ENCODE measurements around the gene STAT4. TPM values are rescaled to one million over a fixed set of nuclear protein-coding genes. Genes with fewer than 3 reads are reported as not detected.

The STAT4 gene
- total and polyA plus RNA-seq, 4 donors, result 0.85 to 7.9 (median 3.2) TPM

DNA sequence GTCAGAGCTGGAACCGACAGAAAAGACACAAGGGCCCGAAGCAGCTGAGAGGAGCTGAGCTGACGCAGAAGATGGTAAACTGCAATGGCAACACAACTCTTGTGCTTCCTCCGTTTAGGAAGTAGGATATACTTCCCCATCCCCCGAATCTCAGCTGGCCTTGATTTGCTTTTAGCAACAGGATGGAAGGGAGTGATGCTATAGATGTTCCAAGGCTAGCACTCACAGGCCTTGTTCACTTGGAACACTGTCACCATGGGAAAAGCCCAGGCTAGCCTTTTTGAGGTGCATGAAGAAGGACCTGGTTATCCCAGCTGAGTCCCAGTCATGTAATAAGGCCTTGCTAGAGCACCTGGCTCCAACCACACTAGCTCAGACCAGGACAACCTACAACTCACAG is 162.9 kb downstream of the STAT4 start (continued):
- TF ChIP-seq, protein P1, sequence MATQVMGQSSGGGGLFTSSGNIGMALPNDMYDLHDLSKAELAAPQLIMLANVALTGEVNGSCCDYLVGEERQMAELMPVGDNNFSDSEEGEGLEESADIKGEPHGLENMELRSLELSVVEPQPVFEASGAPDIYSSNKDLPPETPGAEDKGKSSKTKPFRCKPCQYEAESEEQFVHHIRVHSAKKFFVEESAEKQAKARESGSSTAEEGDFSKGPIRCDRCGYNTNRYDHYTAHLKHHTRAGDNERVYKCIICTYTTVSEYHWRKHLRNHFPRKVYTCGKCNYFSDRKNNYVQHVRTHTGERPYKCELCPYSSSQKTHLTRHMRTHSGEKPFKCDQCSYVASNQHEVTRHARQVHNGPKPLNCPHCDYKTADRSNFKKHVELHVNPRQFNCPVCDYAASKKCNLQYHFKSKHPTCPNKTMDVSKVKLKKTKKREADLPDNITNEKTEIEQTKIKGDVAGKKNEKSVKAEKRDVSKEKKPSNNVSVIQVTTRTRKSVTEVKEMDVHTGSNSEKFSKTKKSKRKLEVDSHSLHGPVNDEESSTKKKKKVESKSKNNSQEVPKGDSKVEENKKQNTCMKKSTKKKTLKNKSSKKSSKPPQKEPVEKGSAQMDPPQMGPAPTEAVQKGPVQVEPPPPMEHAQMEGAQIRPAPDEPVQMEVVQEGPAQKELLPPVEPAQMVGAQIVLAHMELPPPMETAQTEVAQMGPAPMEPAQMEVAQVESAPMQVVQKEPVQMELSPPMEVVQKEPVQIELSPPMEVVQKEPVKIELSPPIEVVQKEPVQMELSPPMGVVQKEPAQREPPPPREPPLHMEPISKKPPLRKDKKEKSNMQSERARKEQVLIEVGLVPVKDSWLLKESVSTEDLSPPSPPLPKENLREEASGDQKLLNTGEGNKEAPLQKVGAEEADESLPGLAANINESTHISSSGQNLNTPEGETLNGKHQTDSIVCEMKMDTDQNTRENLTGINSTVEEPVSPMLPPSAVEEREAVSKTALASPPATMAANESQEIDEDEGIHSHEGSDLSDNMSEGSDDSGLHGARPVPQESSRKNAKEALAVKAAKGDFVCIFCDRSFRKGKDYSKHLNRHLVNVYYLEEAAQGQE (IDR thresholded peaks at IDR 0.05), result no peak
- TF ChIP-seq NR2F2 (IDR thresholded peaks at IDR 0.05) (no peak), FOXA1 (IDR thresholded peaks at IDR 0.05) (no peak), JUND (IDR thresholded peaks at IDR 0.05) (no peak), FOXA2 (IDR thresholded peaks at IDR 0.05) (no peak), YY1 (IDR thresholded peaks at IDR 0.05) (no peak)

DNA sequence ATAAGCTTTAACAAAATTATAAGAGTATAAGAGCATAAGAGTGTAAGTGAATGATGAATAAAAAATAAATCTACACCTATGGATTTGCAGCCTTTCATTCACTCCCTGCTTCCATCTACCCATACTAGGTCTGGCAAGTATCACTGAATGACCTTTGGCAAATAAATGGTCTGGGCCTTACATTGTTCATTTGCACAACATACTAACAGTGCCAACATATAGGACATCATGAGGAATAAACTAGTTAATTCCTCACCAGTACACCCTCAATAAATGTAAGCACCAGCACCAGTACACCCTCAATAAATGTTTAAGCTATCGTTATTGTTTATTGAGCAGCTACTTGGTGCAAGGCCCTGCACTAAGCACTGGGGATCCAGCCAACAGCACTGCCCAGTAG is 163.7 kb downstream of the STAT4 start:
- H3K4me3 ChIP-seq (ENCODE audit: low read depth in 1 of 3, low read length in 3 of 3), result no peak overlapping the region
- no peak overlapping the region for H3K27ac ChIP-seq (ENCODE audit: low read depth in 1 of 2, low read length in 2 of 2)
- no peaks in the 10 kb centered on the region for H3K9me3 ChIP-seq (ENCODE audit: control insufficient read depth in 4 of 4, low read length in 3 of 4)
- no peak for DNase-seq (ENCODE audit: low spot score)
- no peaks in the 10 kb centered on the region for H3K27me3 ChIP-seq (ENCODE audit: control insufficient read depth in 4 of 4, insufficient read depth in 4 of 4, low read length in 3 of 4)
- 50% methylated on average over 1 of the region's 1 CpG for WGBS
- no peak for TF ChIP-seq RXRA (IDR thresholded peaks at IDR 0.05)
- no peak for TF ChIP-seq SP1 (IDR thresholded peaks at IDR 0.05)
- no peak for TF ChIP-seq HNF4A (conservative IDR thresholded peaks at IDR 0.05)
- no peak for TF ChIP-seq GABPA (IDR thresholded peaks at IDR 0.05 in 1 of 2, conservative IDR thresholded peaks at IDR 0.05 in 1 of 2)
- TF ChIP-seq, protein P2, sequence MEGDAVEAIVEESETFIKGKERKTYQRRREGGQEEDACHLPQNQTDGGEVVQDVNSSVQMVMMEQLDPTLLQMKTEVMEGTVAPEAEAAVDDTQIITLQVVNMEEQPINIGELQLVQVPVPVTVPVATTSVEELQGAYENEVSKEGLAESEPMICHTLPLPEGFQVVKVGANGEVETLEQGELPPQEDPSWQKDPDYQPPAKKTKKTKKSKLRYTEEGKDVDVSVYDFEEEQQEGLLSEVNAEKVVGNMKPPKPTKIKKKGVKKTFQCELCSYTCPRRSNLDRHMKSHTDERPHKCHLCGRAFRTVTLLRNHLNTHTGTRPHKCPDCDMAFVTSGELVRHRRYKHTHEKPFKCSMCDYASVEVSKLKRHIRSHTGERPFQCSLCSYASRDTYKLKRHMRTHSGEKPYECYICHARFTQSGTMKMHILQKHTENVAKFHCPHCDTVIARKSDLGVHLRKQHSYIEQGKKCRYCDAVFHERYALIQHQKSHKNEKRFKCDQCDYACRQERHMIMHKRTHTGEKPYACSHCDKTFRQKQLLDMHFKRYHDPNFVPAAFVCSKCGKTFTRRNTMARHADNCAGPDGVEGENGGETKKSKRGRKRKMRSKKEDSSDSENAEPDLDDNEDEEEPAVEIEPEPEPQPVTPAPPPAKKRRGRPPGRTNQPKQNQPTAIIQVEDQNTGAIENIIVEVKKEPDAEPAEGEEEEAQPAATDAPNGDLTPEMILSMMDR (IDR thresholded peaks at IDR 0.05; ENCODE audit: low read depth, low read length, missing input control), result no peak
- TF ChIP-seq JUND (IDR thresholded peaks at IDR 0.05), result no peak
- TF ChIP-seq, protein P3, sequence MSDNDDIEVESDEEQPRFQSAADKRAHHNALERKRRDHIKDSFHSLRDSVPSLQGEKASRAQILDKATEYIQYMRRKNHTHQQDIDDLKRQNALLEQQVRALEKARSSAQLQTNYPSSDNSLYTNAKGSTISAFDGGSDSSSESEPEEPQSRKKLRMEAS (IDR thresholded peaks at IDR 0.05), result no peak
- TF ChIP-seq, protein P1 (IDR thresholded peaks at IDR 0.05), result no peak
- TF ChIP-seq, protein P4, sequence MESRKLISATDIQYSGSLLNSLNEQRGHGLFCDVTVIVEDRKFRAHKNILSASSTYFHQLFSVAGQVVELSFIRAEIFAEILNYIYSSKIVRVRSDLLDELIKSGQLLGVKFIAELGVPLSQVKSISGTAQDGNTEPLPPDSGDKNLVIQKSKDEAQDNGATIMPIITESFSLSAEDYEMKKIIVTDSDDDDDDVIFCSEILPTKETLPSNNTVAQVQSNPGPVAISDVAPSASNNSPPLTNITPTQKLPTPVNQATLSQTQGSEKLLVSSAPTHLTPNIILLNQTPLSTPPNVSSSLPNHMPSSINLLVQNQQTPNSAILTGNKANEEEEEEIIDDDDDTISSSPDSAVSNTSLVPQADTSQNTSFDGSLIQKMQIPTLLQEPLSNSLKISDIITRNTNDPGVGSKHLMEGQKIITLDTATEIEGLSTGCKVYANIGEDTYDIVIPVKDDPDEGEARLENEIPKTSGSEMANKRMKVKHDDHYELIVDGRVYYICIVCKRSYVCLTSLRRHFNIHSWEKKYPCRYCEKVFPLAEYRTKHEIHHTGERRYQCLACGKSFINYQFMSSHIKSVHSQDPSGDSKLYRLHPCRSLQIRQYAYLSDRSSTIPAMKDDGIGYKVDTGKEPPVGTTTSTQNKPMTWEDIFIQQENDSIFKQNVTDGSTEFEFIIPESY (IDR thresholded peaks at IDR 0.05), result no peak
- TF ChIP-seq NR2F2 (IDR thresholded peaks at IDR 0.05), result no peak
- TF ChIP-seq TAF1 (conservative IDR thresholded peaks at IDR 0.05), result no peak
- TF ChIP-seq HNF4G (IDR thresholded peaks at IDR 0.05), result no peak
- no peak for TF ChIP-seq YY1 (IDR thresholded peaks at IDR 0.05)
- no peak for TF ChIP-seq FOXA2 (IDR thresholded peaks at IDR 0.05)
- no peak for TF ChIP-seq EGR1 (IDR thresholded peaks at IDR 0.05; ENCODE audit: low read depth in 2 of 2)
- TF ChIP-seq, protein P5, sequence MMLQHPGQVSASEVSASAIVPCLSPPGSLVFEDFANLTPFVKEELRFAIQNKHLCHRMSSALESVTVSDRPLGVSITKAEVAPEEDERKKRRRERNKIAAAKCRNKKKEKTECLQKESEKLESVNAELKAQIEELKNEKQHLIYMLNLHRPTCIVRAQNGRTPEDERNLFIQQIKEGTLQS (IDR thresholded peaks at IDR 0.05), result no peak
- no peak for TF ChIP-seq FOXA1 (IDR thresholded peaks at IDR 0.05)
- H3K4me1 ChIP-seq (ENCODE audit: control insufficient read depth in 4 of 4, insufficient read depth in 4 of 4, low read length in 3 of 4), result peaks cover 0 to 13% (median 5%) of the 10 kb centered on the region in 4 donors
- peaks cover 16 to 90% (median 76%) of the 10 kb centered on the region in 4 donors for H3K36me3 ChIP-seq (ENCODE audit: control insufficient read depth in 4 of 4, insufficient read depth in 3 of 4, low read depth in 1 of 4, low read length in 3 of 4)
- no peak overlapping the region for H3K9ac ChIP-seq (ENCODE audit: low read depth in 1 of 2, low read length in 2 of 2)

All from liver (tissue), 9 donors.